ENCODE measurements around the gene AGPAT3.
A peak's percentile ranks its signal among the peaks of the same experiment; 100 is the strongest.

AGPAT3 gene

GRCh38 chr21:43865540-43866259, 677 bp downstream of the AGPAT3 start:
- DNase-seq (ENCODE audit: low spot score) = peak; percentile 49

- DNase-seq (ENCODE audit: low spot score) = no peak
Measured at GRCh38 chr21:43866260-43866629, 1.2 kb downstream of the AGPAT3 start.

- DNase-seq (ENCODE audit: low spot score) = peak; percentile 77
Measured at GRCh38 chr21:43866659-43867331, 1.8 kb downstream of the AGPAT3 start.

- no peak for DNase-seq (ENCODE audit: low spot score)
Measured at GRCh38 chr21:43867332-43867703, 2.3 kb downstream of the AGPAT3 start.

GRCh38 chr21:43867948-43868347, 2.9 kb downstream of the AGPAT3 start:
- DNase-seq (ENCODE audit: low spot score) = peak; percentile 41

GRCh38 chr21:43868461-43868860, 3.4 kb downstream of the AGPAT3 start:
- DNase-seq (ENCODE audit: low spot score) = no peak

- no peak for DNase-seq (ENCODE audit: low spot score)
Measured at GRCh38 chr21:43869486-43870325, 4.7 kb downstream of the AGPAT3 start.

GRCh38 chr21:43871487-43871886, 6.5 kb downstream of the AGPAT3 start:
- no peak for DNase-seq (ENCODE audit: low spot score)

- no peak for DNase-seq (ENCODE audit: low spot score)
Measured at GRCh38 chr21:43872531-43873197, 7.6 kb downstream of the AGPAT3 start.

- DNase-seq (ENCODE audit: low spot score) = no peak
Measured at GRCh38 chr21:43873673-43874072, 8.7 kb downstream of the AGPAT3 start.

GRCh38 chr21:43874085-43874805, 9.2 kb downstream of the AGPAT3 start:
- DNase-seq (ENCODE audit: low spot score) = no peak

GRCh38 chr21:43876605-43877004, 11.6 kb downstream of the AGPAT3 start:
- DNase-seq (ENCODE audit: low spot score) = no peak

GRCh38 chr21:43877936-43878575, 13.0 kb downstream of the AGPAT3 start:
- DNase-seq (ENCODE audit: low spot score) = no peak

- DNase-seq (ENCODE audit: low spot score) = no peak
Measured at GRCh38 chr21:43879348-43880110, 14.5 kb downstream of the AGPAT3 start.

- DNase-seq (ENCODE audit: low spot score) = no peak
Measured at GRCh38 chr21:43880111-43880985, 15.3 kb downstream of the AGPAT3 start.

- DNase-seq (ENCODE audit: low spot score) = no peak
Measured at GRCh38 chr21:43881283-43881682, 16.3 kb downstream of the AGPAT3 start.

GRCh38 chr21:43881935-43882334, 16.9 kb downstream of the AGPAT3 start:
- DNase-seq (ENCODE audit: low spot score) = no peak

GRCh38 chr21:43882952-43883545, 18.0 kb downstream of the AGPAT3 start:
- DNase-seq (ENCODE audit: low spot score) = no peak
